Frontal cortex (tissue), 4 donors: Measurements from ENCODE around the gene PTPRT. TPM values are rescaled to one million over a fixed set of nuclear protein-coding genes. Genes with fewer than 3 reads are reported as not detected.
A peak's percentile ranks its signal among the peaks of the same experiment; 100 is the strongest.

Experiments used
- DNase-seq, 2 donors: peaks; one replicate each; pipeline ENCODE4 v3.0.0; 2012; ENCODE audit warnings: low spot score in 2 of 2
- FAIRE-seq: peaks from 2 replicates; lab custom pipeline; 2012; peaks lifted over from hg19 to GRCh38; lab: Jason Lieb, UNC
- total RNA-seq: library from RNA; depleted of rRNA; stranded (reverse); fragments of >200 nt; gene quantifications from one replicate; pipeline ENCODE4 v1.2.3, GENCODE V29; 2014
- donor health status: control.
- donor health status: control.
- donor health status: control.

PTPRT gene
- total RNA-seq, 1 donor from 2014 or later, result 26.9 TPM

DNA sequence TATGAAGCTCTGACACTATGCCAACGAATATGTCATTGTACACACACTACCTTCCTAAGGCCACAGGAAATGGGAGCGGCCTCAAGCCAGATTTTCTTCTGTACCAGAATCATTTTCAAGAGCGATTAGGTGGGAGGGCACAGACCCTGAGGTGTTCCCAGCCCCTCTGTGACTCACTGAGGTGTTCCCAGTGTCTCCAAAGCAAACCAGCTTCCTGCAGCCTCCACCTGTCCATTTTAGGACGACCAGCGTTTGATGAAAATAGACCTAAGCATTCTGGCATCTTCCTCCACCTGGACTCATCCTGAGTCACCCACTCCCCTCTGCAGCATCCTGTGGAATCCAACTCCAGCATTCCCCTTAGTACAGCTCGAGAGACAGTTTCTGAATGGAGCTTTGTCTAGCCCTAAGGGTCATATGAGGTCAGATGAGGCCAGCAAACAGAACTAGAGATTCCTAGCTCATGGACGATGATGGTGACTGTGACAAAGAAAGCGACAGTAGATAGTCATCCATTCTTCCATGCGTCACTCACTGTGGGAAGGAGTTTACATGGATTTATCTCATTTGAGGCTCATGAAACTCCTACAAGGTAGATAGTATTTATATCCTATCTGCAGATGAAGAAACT, 203.4 kb downstream of the PTPRT start:
- DNase-seq, result no peak
- no peak for FAIRE-seq

DNA sequence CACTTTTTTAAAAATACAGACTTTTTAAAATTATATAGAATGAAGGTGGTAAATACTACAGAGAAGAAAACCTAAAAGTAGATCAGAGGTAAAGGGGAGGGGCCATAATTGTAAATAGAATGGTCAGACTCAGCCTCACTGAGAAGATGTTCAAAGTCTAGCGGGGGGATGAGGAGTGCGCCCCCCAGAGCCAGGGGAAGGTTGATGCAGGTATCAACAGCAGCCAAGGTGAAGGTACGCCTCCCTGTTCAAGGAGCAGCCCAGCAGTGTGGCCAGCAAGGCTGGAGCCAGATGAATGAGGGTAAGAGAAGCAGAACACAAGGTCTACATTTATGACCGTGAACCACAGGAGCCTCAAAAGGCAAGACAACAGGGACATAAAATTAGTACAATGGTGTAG, 204.1 kb downstream of the PTPRT start:
- FAIRE-seq, result no peak
- DNase-seq, result no peak

DNA sequence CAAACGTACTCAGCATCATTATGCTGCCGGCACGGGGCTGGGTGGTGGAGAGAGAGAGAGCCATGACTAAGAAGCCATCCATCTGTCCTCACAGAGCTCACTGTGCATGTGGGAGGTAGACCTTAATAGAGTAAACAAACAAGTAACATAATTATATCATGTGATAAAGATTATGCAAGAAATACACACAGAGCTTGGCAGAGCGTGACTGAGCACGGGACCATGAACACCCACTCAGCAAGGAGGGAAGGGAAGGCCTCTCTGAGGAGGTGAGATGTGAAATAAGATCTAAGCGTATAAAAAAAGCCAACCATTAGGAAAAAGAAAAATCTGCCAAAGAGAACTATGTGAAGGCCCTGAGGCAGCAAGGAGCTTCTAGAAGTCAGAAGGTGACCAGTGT, 207.5 kb downstream of the PTPRT start:
- FAIRE-seq (no peak), DNase-seq (peak in 1 of 2 donors; percentile 12)

DNA sequence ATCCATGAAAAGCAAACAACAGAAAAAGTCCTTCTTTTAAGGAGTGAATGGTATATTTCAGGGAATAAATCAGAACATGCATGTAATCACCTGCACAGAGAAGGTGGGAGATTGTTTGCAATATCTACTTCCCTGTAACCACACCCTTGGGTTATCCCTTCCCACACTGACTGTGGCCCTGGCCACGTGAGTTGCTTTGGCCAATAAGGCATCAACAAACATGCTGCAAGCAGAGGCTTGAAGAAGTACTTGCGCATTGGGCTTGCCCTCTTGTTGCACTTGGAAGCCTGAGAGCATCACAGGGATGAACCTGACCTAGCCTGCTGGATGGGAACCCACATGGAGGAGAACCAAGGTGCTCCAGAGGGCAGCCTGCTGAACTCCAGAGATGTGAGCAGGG, 208.5 kb downstream of the PTPRT start:
- FAIRE-seq (no peak), DNase-seq (no peak)

DNA sequence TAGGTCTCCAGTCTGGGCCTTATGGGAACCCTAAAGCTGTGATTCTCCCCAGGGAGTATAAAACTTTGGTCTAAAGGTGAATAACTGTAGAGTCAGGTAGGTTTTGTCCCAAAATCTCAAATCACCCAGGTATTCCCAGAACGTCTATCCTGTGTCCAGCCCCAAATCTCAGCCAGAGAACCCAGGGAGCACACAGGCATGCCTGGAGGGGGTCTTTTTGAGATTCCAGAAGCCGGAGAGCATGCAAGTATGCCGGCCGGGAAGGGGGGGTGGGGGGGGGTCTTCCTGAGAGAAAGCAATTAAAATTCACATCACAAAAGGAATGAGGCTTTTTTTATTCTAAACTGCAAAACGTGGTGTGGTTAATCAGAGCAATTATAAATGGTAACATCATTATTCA, 210.0 kb downstream of the PTPRT start:
- FAIRE-seq, result no peak
- no peak for DNase-seq

DNA sequence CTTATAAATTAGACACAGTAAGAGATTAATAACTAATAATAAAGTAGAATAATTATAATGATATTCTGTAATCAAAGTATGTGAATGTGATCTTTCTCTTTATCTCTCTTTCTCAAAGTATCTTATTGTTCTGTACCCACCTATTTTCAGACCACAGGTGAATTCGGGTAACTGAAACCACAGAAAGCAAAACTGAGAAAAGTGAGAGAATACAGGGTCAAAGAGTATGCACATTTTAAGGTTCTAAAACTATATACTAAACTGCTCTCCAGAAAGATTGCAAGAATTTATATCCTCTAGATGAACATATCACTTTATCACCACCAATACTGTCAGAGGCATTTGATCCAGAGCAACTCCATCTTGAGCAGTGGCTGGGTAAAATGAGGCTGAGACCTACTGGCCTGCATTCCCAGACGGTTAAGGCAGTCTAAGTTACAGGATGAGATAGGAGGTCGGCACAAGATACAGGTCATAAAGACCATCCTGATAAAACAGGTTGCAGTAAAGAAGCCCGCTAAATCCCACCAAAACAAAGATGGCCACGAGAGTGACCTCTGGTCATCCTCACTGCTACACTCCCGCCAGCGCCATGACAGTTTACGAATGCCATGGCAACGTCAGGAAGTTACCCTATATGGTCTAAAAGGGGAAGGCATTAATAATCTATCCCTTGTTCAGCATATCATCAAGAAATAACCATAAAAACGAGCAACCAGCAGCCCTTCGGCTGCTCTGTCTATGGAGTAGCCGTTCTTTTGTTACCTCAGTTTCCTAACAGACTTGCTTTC, 211.3 kb downstream of the PTPRT start:
- FAIRE-seq, result no peak
- DNase-seq, result no peak

DNA sequence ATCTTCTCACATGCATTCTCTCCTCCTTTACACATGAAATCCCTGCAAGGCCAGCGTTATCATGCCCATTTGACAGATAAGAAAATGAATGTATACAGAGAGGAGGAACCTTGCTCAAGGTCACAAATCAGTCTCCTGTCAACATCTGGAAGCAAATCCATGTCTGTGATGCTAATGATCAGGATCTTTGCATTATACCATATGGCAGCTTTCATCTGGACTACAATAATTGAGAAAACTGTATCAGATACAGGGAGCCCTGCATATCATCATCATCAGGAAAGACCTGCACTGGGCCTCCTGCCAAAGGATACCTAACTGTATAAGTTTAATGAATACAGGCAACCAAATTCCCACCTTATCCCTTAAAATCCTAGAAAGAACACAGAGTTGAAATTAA, 213.7 kb downstream of the PTPRT start:
- DNase-seq (no peak), FAIRE-seq (no peak)

DNA sequence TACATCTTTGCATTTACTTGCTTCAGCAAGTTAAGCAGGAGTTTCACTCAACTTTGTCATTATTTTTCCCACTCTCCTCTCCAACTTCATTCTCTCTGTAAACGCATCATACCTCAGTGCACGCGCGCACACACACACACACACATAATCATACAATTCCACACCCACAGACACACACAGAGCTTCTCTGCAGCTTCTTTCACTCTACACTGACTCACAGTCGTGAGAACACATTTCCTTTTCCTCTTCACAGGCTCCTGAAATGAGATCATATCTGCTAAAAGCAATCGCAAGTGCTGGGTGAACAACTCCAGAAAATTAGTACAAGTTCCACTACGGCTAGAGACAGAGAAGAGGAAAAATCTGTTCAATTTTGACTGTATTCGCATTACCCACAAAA, 215.4 kb downstream of the PTPRT start:
- DNase-seq (no peak), FAIRE-seq (no peak)

DNA sequence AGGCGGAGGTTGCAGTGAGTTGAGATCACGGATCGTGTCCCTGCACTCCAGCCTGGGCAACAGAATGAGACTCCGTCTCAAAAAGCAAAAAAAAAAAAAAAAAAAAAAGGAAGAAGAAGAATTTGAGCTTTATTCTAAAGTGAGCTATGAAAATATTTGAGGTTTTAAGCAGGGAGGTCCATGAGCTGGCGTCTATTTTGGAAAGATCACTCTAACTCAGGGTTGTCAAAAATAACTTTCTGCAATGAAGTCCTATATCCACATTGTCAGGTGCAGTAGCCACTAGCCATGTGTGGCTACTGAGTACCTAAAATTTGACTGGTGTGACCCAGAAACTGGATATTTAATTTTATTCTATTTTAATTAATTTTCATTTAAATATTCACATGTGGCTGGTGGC, 217.1 kb downstream of the PTPRT start:
- no peak for FAIRE-seq
- no peak for DNase-seq

DNA sequence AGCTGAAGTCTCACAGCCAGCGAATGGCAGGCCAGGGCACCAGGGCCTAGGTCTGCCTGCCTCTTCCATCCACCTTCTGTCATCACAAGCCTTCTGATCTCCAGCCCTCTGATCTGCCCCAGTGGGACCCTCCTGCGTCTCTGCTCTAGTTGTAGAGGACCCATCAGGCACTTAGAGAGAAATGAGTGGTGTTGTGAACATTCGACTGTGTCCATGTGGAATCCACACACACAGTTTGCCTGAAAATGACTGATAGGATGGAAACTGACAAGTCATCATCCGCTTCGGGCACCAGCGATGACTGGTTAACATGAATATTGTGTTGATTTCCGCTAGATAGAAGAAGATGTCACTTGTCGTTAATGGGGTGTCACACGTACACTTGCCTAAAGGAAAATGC, 221.0 kb downstream of the PTPRT start:
- FAIRE-seq (no peak), DNase-seq (no peak)

DNA sequence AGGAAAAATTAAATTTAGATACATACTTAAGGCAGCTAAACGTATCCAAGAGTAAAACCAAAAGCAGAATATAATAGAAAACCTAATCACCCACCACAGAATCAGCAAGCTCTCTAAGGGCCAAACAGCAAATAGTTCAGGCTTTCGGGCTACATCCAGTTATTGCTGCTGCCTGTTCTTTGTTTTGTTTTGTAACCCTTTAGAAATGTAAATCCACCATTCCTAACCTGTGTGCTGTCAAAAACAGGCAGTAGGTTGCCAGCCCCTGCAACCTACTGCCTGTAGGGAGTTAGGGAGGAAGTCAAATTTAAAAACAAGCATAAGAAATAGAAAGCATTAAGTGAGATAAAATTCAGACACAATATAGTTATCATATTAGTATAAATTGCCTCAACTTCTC, 225.9 kb downstream of the PTPRT start:
- FAIRE-seq, result no peak
- no peak for DNase-seq

DNA sequence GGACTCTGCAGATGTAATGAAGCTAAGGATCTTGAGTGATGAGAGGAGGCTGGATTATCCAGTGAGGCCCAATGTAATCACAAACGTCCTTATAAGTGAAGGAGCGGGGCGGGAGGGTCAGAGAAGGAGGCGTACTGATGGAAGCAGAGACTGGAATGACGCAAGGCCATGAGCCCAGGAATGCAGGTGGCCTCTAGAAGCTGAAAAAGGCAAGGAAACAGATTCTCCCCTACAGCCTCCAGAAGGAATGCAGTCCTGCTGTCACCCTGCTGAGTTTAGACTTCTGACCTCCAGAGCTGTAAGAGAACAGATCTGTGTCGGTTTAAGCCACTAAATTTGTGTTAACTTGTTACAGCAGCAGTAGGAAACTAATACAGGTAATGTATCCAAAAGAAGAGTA, 227.9 kb downstream of the PTPRT start:
- DNase-seq, result no peak
- FAIRE-seq, result no peak

DNA sequence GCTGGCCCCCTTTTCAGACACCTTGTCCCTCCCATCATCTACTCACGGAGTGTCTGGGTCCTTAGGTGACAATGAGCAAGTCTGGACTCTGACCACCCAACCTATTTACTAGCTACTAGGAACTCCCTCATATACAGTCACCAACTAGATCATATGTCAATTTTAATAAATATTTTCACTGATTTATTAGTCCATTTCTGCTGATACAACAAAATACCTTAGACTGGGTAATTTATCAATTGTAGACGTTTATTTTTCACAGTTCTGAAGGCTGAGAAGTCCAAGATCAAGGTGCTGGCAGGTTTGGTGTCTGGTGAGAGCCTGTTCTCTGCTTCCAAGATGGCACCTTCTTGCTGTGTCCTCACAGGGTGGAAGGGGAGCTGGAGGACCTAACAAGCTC, 229.7 kb downstream of the PTPRT start:
- FAIRE-seq (no peak), DNase-seq (no peak)

DNA sequence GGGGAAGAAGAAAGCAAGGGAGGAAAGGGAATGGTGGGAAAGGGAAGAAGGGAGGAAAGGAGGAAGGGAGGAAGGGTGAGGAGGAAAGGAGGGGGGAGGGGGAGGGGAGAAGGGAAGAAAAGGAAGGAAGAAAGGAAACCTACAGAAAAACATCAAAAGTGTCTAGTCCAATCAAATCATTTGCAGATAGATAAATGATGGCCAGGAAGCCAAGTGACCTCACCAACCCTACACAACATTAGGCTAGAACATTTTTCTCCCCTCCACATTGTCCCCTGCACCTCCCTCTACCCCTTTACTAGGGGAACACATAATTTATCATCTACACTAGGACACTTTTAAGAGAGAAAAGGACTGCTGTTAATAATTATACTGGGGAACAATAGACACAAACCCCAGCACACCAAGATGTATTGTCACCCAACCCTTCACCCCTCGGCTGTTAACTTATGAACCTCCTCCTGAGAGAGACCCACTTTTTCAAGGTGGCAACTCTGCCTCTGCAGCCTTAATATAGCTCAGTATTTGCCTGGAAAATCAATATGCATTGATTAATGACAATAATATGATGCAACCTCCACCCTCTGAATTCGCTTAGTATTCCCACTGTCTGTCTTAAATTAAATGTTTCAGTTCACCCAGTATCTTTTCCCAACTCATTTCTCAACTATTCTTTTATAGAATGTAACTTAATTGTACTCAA, 231.2 kb downstream of the PTPRT start:
- FAIRE-seq, result no peak
- no peak for DNase-seq

DNA sequence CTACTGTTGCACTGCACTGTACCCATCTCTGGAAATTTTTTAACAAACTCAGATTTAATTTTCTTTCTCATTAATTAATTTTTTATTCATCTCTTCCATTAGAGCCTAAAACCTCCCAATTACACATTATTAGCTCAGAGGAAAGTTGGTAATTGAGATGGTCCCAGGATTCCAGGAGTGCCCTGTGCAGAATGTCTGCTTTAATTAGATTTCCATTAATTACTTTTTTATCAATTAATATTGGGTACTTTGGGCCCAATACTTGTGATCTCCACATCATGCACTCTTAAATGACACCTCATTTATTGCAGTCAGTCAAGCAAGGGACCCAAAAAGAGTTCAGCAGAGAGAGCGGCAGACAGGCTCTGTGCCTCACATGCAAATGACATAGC, 232.0 kb downstream of the PTPRT start:
- FAIRE-seq (no peak), DNase-seq (no peak)

DNA sequence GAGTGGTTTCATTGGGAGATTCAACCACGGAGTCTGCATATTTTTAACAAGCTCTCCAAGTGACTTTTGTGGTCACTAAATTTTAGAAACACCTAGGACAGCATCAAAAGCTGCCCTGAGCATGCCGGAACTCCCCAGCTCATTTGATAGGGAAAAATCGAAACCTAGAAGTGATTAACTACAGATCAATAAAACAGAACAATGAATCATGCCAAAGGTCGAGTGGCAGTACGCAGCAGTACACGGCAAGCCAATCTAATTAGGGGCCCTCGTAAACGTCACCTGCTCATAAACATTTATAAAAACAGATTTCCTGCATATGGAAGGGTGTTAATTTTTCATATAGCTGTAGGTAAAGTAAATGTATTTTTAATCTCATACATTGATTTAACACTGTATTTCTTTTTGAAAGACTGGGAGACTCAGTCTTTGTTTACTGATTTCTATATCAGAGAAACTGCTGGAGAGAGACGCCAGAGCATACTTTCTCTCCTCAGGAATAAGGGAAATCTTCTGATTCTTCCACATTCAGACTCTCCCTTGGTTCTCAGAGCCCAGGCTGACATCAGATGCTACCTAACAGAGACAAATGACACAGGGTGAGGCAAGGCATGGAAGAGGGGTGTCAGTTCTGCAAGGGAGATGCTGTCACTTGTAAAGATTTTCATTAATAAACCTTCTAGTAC, 232.5 kb downstream of the PTPRT start:
- no peak for FAIRE-seq
- DNase-seq, result no peak

DNA sequence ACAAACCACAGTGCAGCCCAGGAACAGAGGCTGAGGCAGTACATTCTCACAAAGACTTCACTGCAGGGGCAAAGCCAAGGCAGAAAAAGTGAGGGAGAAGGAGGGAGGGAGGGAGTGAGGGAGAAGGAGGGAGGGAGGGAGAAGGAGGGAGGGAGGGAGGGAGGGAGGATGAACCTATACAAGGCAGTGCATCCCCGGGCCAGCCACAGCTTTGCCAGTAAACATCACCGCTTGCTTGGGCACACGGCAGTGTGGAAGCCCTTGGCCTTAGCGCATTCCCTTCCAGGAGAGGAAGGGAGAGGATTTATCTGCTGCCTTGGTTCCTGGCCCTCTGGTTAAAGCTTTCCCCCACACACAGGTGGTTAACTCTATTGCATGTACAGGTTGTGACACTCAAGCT, 234.0 kb downstream of the PTPRT start:
- FAIRE-seq, result no peak

DNA sequence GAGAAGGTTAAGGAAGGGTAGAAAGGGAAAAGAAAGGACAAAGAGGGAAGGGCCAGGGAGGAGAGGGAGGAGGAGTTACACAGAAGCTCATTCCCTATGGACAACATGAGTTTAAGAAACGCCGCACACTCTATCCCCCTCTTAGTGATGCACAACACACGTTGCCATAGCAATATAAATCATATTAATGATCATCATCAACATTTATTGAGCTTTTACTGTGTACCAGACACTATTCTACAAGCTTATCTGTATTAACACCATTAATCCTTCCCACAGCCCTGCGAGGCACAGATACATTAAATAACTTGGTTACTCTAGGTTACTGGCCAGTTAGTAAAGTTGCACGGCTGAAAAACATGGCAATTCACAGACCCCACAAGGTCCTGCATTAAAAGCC, 234.8 kb downstream of the PTPRT start:
- no peak for FAIRE-seq

More for the DNA sequence above, 234.0 kb downstream of the PTPRT start:
- no peak for DNase-seq

DNA sequence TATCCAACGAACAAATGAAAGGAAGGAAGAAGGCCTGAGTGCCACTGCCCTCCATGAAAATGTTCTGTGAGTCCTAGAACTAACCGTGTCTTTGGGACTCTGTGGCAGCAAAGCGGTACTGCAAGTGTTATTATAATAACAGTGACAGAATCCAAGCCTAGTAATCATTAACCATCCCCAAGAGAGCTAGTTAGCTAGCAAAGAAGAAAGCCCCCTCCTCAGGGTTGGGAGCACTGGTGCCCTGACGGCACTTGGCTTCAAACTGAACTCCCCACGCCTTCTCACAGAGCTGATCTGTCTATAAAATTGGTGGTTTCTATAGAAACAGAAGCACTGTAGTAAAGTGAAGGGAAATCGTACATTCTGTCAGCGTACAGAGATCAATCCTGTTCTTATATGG, 239.8 kb downstream of the PTPRT start:
- FAIRE-seq, result no peak

More for the DNA sequence above, 234.8 kb downstream of the PTPRT start:
- DNase-seq, result no peak

DNA sequence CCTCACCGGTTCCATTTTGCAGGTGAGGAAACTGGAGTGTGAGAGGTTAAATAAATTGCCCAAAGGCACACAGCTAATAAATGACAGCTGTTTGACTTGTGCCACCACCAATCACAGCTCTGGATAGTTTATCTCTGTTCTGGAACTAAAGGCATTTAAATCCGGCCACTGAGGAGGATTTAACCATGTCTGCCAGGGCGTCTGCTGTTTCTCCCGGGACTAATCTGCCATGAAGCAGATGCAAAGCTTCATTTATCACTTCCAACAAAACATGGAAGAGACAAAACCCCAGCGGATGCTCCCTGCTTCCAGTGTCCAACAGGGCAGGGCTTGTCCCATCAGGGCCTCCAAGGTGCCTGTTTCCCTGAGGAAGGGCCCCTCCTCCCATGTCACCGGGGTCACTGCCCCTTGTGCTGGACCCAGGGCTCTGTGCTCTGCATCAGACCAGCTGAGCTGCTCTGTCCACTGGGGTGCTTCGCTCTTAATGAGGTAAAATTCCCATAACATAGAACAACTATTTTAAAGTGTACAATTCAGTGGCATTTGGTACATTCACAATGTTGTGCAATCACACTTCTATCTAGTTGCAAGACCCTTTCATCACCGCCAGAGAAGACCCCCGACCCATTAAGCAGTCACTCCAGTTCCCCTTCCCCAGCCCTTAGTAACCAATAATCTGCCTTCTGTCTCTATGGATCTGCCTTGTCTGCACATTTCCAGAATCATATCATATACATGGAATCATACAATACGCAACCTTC, 244.3 kb downstream of the PTPRT start:
- DNase-seq, result no peak
- FAIRE-seq, result no peak

More for the DNA sequence above, 239.8 kb downstream of the PTPRT start:
- no peak for DNase-seq
